GM19395 (cell line): Measurements from ENCODE around the gene CEP89.
"Not testable (repeated sequence)": the region's sequence is repeated elsewhere in the genome, so short reads cannot be mapped to it uniquely, and the experiment has no call there.

Source experiments
- ATAC-seq: cut with Tn5 transposase; IDR thresholded peaks from one replicate; pipeline ENCODE4 v1.9.1; 2021; ENCODE audit warnings: mild to moderate bottlenecking, moderate library complexity; ENCODE audit not compliant: unreplicated experiment

The CEP89 gene

GRCh38 chr19:32971715-32972540 lies at the start of gene CEP89, which contains the start of gene FAAP24:
TSS of gene CEP89 (minus strand) at chr19:32971958. CDS start at chr19:32971874, 84 bp downstream.
TSS of gene FAAP24 (plus strand) at chr19:32972242. CDS start at chr19:32973197, 955 bp downstream.
- ATAC-seq = peak; percentile 99

GRCh38 chr19:33010891-33011290 lies 39.1 kb upstream of the CEP89 start:
- ATAC-seq = not testable (repeated sequence)

- ATAC-seq = no peak
These were observed 37.0 kb upstream of the CEP89 start for GRCh38 chr19:33008738-33009137.

GRCh38 chr19:33005440-33005839 lies 33.7 kb upstream of the CEP89 start:
- ATAC-seq = no peak

DNA sequence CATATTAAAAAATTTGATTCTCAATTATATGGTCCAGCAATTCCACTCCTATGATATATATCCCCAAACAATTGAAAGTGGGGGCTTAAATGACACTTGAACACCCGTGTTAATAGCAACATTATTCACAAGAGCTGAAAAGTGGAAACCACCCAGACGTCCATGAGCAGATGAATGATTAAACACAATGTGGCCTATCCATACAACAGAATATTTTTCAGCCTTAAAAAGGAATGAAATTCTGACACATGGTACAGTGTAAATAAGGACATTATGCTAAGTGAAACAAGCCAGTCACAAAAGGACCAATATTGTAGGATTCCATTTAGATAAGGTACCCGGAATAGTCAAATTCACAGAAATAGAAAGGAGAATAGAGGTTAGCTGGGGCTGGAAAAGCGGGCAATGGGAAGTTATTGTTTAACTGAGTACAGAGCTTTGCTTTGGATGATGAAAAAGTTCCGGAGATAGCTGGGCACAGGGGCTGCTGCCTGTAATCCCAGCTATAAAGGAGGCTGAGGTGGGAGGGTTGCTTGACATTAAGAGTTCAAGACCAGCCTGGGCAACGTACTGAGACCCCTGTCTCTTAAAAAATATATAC lies 31.8 kb upstream of the CEP89 start:
- not testable (repeated sequence) for ATAC-seq

- ATAC-seq = not testable (repeated sequence)
These were observed 30.5 kb upstream of the CEP89 start for GRCh38 chr19:33002126-33002865.

DNA sequence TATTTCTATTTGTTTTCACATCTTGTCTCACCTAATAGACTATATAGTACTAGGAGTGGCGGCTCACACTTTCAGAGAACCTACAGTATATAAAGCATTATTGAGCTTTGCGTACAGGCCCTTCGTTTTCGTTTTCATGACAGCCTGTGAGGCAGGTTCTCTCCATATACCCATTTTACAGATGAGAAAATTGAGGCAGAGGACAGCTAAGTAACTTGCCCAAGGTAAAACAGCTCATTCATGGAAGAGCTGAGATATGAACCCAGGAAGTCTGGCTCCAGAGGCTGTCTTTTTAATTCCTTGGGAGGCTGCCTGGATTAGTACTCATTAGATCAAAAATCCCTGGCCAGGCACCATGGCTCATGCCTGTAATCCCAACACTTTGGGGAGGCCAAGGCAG lies 29.2 kb upstream of the CEP89 start:
- no peak for ATAC-seq

DNA sequence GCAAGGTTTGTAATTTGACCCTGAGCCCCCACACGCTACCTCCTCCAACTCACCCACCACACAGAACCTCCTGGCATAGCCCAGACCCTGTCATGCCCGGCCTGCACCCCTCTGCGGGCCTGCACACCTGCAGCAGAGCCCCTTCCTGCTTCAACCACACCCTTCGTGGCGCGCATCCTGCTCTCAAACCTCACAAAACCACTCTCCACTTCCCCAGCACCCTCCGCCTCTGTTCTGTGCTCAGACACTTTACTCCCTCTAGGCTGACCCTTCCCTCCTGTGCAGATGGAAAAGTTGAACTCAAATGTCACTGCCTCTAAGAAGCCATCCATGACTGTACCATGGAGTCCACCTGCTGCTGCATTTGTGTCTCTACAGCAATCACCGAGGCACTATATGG lies 28.8 kb upstream of the CEP89 start:
- ATAC-seq = no peak

GRCh38 chr19:32998722-32999121 lies 27.0 kb upstream of the CEP89 start:
- ATAC-seq = no peak

GRCh38 chr19:32997716-32998355 lies 26.1 kb upstream of the CEP89 start:
- no peak for ATAC-seq

DNA sequence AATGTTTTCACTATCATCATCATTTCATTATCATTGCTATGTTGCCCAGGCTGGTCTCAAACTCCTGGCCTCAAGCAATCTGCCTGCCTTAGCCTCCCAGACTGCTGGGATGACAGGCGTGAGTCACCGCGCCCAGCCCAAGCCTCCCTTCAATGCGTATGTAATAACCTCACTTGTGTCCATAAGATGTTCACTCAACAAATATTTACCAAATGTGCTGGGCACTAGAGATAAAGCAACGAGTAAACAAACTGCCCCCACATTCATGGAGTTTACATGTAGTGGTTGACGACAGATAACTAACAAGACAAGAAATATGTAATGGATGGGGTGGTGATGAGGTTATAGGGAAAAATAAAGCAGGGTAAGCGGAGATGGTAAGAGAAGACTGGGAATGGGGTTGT lies 25.3 kb upstream of the CEP89 start:
- ATAC-seq = not testable (repeated sequence)

DNA sequence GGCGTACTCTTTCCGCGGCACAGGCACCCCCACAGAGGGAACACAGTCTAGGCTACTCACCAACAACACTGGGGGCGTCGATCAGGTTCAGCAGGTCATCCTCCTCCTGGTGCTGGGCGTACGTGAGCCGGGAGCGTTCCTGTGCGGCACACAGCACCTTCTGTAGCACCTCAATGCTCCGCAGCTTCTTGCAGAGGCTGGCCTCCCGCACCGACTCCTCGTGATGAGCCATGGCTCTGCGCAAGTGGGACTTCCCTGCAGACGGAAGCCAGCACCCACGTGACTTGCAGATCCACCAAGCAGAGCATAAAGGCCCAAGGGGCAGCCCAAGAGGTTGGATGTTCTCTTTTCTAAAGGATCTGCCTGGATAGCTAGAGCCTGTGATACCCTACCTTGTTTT lies 24.2 kb upstream of the CEP89 start:
- not testable (repeated sequence) for ATAC-seq

GRCh38 chr19:32988724-32989123 lies 17.0 kb upstream of the CEP89 start:
- no peak for ATAC-seq

GRCh38 chr19:32988254-32988653 lies 16.5 kb upstream of the CEP89 start:
- ATAC-seq = not testable (repeated sequence)

- ATAC-seq = not testable (repeated sequence)
These were observed 10.7 kb upstream of the CEP89 start for GRCh38 chr19:32982488-32982887.

DNA sequence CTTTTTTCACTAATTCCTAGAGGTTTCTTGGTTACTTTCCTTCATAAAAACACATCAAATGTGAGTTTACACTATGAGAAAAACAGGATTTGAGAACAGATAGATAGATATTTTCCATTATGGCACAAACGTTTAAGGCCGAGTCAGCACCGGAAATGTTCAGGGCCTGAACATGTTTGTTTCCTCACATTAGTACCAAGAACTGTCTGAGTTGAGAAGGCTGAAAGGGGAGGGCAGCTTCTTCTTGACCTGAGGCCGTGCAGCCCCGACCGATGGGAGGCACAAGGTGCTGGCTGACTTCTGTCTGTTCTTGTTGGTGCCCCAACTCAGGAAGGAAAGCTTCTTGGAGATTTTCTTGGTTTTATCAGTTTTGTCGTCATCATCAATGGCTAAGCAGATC lies 8.0 kb upstream of the CEP89 start:
- not testable (repeated sequence) for ATAC-seq

DNA sequence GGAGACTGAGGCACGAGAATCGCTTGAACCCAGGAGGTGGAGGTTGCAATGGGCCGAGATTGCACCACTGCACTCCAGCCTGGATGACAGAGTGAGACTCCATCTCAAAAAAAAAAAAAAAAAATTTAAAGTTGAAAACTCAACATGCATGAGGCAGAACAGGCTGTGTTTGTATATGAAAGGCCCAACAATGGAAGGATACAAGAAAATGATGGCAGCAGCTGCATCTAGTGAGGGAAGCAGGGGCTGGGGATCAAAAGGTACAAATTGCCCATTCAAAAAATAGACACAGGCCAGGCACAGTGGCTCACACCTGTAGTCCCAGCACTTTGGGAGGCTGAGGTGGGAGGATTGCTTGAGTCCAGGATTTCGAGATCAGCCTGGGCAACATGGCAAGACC lies 6.1 kb upstream of the CEP89 start:
- ATAC-seq = not testable (repeated sequence)

GRCh38 chr19:32977280-32977679 lies 5.5 kb upstream of the CEP89 start:
- no peak for ATAC-seq

DNA sequence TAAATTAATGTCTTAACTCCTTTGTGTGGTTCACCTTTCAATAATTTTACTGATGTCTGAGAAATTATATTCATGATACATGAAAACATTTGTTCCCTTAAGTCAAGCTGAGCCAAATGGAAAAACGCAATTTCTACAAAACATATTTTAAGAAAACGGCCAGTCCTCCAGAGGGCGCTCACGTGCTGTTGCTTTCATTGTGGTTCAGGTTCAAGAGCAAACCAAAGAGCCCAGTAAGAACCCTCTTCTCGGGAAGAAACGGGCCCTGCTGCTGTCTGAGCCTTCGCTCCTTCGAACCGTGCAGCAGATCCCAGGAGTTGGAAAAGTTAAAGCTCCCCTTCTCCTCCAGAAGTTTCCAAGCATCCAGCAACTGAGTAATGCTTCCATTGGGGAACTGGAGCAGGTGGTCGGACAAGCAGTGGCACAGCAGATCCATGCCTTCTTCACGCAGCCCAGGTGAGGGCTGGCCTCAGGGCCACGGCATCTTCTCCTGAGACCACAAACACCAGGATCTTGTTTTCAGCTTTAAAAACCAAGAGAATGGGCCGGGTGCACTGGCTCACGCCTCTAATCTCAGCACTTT lies 4.6 kb upstream of the CEP89 start:
- no peak for ATAC-seq

DNA sequence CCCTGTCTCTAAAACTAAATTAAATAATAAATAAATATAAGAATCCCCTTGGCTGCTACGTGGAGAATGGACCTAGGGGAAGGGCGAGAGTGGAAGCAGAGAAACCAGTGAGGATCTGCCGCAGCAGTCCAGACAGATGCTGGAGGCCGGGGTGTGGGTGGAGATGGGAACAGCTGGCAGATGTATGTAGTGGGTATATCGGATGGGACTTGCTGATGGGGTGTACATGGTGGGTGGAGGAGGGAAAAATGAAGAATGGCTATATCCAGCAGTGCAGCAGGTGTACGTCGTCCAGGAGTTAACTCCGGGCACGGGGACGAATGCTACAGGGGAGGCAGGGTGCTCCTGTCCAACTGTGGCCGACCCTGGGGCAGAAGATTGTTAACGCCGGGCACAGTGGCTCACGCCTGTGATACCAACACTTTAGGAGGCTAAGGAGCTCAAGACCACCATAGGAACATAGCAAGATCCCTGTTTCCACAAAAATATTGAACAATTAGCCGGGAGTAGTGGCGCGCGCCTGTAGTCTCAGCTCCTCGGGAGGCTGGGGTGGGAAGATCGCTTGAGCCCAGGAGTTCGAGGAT lies 654 bp downstream of the CEP89 start:
- ATAC-seq = no peak
